GM12892 (cell line): ENCODE data around the gene MARCHF10.

ENCODE experiments used
- POLR2AphosphoS5 ChIP-seq: IDR thresholded peaks from 2 replicates; pipeline ENCODE4 v1.6.1; 2011; ENCODE audit warnings: low read depth, low read length, control low read depth
- TAF1 ChIP-seq: IDR thresholded peaks from 2 replicates; pipeline ENCODE4 v1.6.1; 2011; ENCODE audit warnings: low read depth, mild to moderate bottlenecking, control low read depth, low read length, borderline replicate concordance

DNA sequence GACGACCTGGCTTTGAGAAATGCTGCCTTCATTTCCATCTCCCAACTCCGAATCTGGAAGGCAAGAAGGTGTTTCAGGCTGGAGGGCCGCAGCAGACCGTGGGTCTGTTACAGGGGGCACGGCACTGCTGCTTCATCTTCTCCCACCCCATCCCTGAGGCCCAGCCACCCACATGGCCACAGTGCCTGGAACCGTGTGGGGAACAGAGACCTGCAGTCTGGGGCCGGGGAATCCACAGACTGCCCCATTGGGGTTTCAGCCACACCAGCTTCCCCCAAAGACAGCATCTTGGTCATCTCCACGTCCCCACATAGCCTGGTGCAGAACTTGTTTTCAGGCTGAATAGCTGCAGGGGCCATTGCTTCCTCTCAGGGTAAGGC lies 106.4 kb downstream of the MARCHF10 start:
- no peak for TF ChIP-seq POLR2AphosphoS5
- no peak for TF ChIP-seq TAF1
